WTC11 (cell line): ENCODE results near the gene OR10V1.

Experiments
- CTCF ChIP-seq: fragments of 200-600 bp; IDR thresholded peaks from 2 replicates; pipeline ENCODE4 v1.8.0; 2022; ENCODE audit warnings: antibody characterized with exemption
- E2F5 ChIP-seq: sonication (generic); formaldehyde crosslinking; IDR thresholded peaks from 2 replicates; pipeline ENCODE4 v1.8.1; 2022; ENCODE audit warnings: mild to moderate bottlenecking, moderate library complexity, missing genetic modification reagents
- EMX1 ChIP-seq: fragments of 250-450 bp; sonication (Bioruptor Pico); IDR thresholded peaks from 2 replicates; pipeline ENCODE4 v1.8.0; 2021; ENCODE audit warnings: mild to moderate bottlenecking
- FOXP1 ChIP-seq: sonication (generic); formaldehyde crosslinking; IDR thresholded peaks from 2 replicates; pipeline ENCODE4 v1.8.0; 2022; ENCODE audit warnings: missing genetic modification reagents, mild to moderate bottlenecking, moderate library complexity, borderline replicate concordance
- HMGXB4 ChIP-seq: sonication (generic); formaldehyde crosslinking; IDR thresholded peaks from 2 replicates; pipeline ENCODE4 v1.8.1; 2023; ENCODE audit warnings: mild to moderate bottlenecking, moderate library complexity, missing genetic modification reagents
- IRF1 ChIP-seq: sonication (generic); formaldehyde crosslinking; IDR thresholded peaks from 2 replicates; pipeline ENCODE4 v1.8.0; 2023; ENCODE audit warnings: missing genetic modification reagents
- IRF2 ChIP-seq: sonication (generic); formaldehyde crosslinking; IDR thresholded peaks from 2 replicates; pipeline ENCODE4 v1.8.0; 2022; ENCODE audit warnings: low read depth, missing genetic modification reagents, borderline replicate concordance
- JUN ChIP-seq: sonication (generic); formaldehyde crosslinking; IDR thresholded peaks from 2 replicates; pipeline ENCODE4 v1.8.0; 2023; ENCODE audit warnings: mild to moderate bottlenecking, missing genetic modification reagents
- KAT7 ChIP-seq: sonication (generic); formaldehyde crosslinking; IDR thresholded peaks from 2 replicates; pipeline ENCODE4 v1.8.1; 2023; ENCODE audit warnings: missing genetic modification reagents, mild to moderate bottlenecking, borderline replicate concordance
- MAX ChIP-seq: sonication (generic); formaldehyde crosslinking; IDR thresholded peaks from 2 replicates; pipeline ENCODE4 v1.8.0; 2022; ENCODE audit warnings: mild to moderate bottlenecking, missing genetic modification reagents
- STAT6 ChIP-seq: sonication (generic); formaldehyde crosslinking; conservative IDR thresholded peaks from 2 replicates; pipeline ENCODE4 v1.8.1; 2023; ENCODE audit warnings: mild to moderate bottlenecking, low read depth, missing genetic modification reagents, moderate library complexity
- TCF7 ChIP-seq: sonication (generic); formaldehyde crosslinking; IDR thresholded peaks from 2 replicates; pipeline ENCODE4 v1.8.0; 2022; ENCODE audit warnings: mild to moderate bottlenecking, low read depth, missing genetic modification reagents, moderate library complexity
- USF2 ChIP-seq: sonication (generic); formaldehyde crosslinking; IDR thresholded peaks from 2 replicates; pipeline ENCODE4 v1.8.1; 2023; ENCODE audit warnings: mild to moderate bottlenecking, missing genetic modification reagents, moderate library complexity
- ZNF512 ChIP-seq: sonication (generic); formaldehyde crosslinking; IDR thresholded peaks from 2 replicates; pipeline ENCODE4 v1.8.1; 2022; ENCODE audit warnings: missing genetic modification reagents, borderline replicate concordance

GRCh38 chr11:59759900-59760299 lies 46.3 kb upstream of the OR10V1 start:
- TF ChIP-seq CTCF (no peak), FOXP1 (CRISPR knock-in tag) (no peak), HMGXB4 (CRISPR knock-in tag) (no peak), ZNF512 (CRISPR knock-in tag) (no peak), USF2 (CRISPR knock-in tag) (no peak), TCF7 (CRISPR knock-in tag) (no peak), EMX1 (CRISPR knock-in tag) (no peak), IRF1 (CRISPR knock-in tag) (no peak), KAT7 (CRISPR knock-in tag) (no peak), MAX (no peak), IRF2 (no peak), STAT6 (CRISPR knock-in tag) (no peak), E2F5 (CRISPR knock-in tag) (no peak), JUN (CRISPR knock-in tag) (no peak)
